ENCODE data around the gene MECR.
A peak's percentile ranks its signal among the peaks of the same experiment; 100 is the strongest.
"Not testable (repeated sequence)": the region's sequence is repeated elsewhere in the genome, so short reads cannot be mapped to it uniquely, and the experiment has no call there.

MECR gene

DNA sequence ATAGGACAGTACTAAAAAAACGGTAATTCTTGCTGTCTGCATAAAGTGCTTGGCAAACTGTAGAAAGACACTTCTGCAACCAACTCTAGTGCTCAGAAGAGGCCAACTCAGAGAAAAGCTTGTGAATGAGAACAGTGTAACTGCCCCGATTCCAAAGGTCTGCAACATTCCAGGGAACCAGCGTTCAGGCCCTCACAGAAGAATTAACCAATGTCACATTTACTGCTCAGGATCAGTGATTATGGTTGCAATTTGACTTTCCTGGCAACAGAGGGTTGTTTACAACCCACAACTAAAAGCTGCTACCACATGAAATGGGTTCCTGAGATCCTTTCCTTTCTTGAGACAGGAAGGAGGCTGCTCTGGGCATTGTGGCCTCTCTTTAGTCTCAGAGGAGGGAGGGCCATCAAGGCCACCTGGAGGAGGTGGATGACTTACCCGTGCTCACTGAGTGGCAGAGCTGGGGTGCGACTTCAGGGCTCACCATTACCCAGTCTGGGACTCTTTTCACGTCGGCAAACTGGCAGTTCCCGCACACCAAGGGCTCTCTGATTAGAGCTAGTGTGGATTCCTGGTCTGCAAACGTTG lies 64.3 kb downstream of the MECR start:
- no peak for DNase-seq

DNA sequence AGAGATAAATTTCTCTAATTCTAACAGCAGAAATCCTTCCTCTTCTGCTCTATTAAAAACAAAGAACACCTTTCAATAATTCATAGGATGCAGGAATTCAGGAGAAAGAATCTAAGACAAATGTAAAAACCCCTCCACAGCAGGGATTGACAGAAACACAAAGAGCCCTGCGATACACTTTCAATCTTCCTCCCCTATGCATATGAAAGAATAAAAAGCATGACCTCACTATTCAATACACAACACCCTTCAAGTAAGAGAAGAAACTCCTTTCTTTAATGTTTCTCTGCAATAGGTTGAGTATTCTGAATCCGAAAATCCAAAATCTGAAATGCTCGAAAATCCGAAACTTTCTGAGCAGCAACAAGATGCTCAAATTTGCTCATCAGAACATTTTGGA lies 66.1 kb downstream of the MECR start:
- no peak for DNase-seq

DNA sequence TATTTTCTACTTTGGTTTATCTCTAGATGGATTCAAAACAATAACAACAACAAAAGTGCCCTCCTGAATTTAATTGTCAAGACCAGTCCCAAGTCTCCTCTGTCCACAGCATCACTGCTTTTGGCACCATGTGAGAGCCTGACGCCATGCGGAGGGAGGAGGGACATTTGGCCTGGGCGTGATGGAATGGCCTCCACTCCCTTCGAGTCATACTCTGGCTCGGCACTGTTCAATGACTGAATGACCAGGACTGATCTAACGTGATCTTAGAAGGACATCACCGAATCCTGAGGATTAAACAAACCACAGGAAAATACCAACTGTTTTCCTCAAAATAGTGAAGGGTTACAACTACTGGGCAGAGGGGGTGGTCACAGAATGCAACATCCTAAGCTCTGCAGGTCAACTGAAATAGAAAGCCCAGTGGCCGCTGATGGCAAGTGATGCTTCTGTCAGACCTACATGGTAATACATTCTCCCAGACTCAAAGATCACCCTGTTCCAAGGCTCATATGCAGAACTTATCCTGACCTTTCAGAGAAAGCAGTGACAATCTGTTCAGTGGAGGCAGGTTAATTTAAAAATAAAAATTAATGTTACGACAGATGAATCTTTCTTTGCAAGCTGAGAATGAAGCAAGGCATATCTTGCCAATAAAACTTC lies 68.1 kb downstream of the MECR start:
- no peak for DNase-seq

DNA sequence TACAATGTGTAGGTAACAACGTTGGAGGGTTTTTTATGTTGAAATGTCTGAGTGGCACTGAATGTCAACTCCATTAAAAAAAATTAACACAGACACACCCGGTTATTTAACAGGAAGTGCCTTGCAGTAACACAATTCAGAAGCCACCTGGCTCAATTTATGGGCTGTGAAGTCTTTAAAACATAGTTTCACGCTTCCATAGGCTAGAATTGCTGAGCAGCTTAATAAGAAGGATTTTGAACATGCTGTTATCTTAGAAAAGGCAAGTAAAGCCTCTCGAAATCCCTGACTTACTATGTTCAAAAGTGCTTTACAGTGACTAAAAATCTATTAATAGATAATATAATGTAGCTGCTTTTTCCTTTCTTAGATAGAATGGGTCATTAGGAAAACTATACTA lies 68.7 kb downstream of the MECR start:
- no peak for DNase-seq

DNA sequence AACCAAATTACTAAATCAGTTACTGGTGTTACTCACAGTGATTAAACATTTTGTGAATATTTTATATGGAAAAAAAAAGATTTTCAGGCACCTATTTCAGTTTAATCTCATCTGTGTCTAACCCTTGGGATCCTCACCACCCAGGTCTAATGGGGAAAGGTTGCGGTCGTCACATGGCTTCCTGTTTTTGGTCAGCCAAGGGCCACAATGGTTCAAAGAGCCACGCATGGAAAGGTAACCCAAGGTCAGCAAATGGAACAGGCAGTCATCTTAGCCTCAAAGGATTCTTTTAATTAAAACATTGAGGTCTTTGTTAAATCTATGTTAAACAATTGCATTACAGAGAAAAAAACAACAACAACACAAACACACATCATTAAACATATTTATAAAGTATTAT lies 71.0 kb downstream of the MECR start:
- no peak for DNase-seq

- no peak for DNase-seq
These were observed 73.5 kb downstream of the MECR start for GRCh38 chr1:29157269-29157601.

GRCh38 chr1:29156543-29157268 lies 74.0 kb downstream of the MECR start:
- peak; percentile 94 for DNase-seq

DNA sequence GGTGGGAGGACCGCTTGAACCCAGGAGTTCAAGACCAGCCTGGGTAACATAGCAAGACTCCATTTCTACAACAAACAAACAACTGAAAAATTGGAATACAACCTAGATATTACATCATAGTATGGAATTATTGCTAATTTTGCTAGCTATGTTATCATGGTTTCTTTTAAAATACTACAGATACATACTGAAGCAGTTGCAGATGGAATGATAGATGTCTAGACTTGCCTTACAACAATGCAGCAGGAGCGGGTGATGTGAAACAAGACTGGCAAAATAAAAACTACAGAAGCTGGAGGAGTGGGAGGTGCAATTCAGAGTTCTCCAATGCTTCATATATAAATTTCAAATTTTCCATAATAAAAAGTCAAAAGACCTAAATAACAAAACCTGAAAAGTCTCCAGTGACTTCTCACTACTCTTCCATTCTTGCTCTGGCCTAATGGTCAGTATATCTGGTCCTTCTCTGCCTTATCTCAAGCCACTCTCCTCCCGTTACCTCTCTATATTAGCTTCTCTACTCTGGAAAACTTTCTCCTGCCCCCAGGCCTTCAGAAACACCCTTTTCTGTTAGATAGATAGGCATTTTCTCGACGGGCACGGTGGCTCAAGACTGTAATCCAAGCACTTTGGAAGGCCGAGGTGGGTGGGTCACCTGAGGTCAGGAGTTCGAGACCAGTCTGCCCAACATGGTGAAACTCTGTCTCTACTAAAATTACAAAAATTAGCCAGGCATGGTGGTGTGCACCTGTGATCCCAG lies 78.5 kb downstream of the MECR start:
- DNase-seq = no peak

DNA sequence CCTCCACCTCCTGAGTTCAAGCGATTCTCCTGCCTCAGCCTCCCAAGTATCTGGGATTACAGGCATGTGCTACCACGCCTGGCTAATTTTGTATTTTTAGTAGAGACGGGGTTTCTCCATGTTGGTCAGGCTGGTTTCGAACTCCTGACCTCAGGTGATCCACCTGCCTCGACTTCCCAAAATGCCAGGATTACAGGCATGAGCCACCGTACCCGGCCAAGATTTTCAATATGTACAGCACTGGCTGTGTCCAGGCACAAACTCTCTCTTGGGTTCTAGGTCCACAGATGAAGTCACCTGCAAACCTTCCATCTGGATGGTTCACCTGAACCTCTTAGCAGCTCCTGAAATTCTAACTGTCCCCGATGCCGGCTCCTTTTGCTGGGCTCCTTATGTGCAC lies 80.4 kb downstream of the MECR start:
- DNase-seq = not testable (repeated sequence)

DNA sequence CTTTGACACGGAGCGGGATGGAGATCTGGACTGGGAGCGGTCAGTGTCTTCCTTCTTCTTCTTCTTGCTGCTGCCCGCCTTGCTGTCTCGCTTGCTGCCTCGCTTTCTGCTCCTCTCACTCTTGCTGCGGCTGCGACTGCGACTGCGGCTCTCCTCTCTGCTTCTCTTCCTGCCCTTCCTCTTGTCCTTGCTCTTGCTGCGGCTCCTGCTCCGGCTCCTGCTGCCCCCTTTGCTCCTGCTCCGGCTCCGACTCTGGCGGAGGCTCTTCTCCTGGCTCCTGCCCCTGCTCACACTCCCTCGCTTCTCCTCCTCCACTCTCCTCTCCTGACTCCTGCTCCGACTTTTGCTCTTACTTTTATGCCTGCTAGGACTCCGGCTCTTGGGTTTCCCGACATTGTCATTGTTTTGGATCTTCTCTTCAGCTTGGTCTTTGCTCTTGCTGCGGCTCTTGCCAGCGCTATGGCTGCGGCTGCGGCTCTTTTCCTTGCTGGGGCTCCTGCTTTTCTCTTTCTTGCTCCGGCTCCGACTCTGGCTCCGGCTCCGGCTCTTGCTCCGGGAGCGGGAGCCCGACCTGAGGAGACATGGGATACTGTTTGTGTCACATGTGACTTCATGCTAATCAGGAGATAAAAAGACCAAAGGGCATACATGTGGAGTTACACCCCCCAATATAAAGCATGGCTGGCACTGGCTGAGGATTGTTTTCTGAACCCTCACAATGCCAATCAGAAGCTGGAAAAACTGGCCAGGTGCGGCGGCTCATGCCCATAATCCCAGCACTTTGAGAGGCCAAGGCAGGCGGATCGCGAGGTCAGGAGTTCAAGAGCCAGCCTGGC lies 81.9 kb downstream of the MECR start:
- DNase-seq = no peak

- DNase-seq = peak; percentile 79
These were observed 84.8 kb downstream of the MECR start for GRCh38 chr1:29145739-29146437.

DNA sequence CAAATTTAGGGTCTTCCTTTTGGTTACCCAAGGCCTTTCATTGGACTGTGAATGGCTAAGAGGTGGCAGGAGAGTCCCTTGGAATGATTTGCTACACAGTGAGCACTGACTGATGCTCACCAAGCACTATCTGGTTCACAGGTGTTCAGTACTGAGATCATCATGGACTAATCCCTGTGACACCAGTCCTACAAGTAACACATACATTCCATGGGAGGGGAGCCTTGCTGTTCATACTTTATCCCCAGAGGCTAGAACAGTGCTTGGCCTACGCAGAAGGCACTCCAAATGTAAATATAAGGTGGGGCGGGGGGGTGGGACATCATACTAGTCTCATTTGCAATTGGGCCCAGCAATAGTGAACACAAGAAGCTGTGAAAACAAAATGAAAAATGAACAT lies 86.6 kb downstream of the MECR start:
- DNase-seq = no peak

GRCh38 chr1:29142714-29143113 lies 88.0 kb downstream of the MECR start:
- no peak for DNase-seq

All from hematopoietic multipotent progenitor cell treated with erythropoietin and hydrocortisone succinate and interleukin-3 and kit ligand, for 6 days (in vitro differentiated cells).